NCI-H187 (cell line): Measurements from ENCODE around the gene CRELD1.

Source experiments
- DNase-seq, 2 experiments: peaks; one replicate each; lab custom pipeline; 2025; lab: John Stamatoyannopoulos, UW

The CRELD1 gene

DNA sequence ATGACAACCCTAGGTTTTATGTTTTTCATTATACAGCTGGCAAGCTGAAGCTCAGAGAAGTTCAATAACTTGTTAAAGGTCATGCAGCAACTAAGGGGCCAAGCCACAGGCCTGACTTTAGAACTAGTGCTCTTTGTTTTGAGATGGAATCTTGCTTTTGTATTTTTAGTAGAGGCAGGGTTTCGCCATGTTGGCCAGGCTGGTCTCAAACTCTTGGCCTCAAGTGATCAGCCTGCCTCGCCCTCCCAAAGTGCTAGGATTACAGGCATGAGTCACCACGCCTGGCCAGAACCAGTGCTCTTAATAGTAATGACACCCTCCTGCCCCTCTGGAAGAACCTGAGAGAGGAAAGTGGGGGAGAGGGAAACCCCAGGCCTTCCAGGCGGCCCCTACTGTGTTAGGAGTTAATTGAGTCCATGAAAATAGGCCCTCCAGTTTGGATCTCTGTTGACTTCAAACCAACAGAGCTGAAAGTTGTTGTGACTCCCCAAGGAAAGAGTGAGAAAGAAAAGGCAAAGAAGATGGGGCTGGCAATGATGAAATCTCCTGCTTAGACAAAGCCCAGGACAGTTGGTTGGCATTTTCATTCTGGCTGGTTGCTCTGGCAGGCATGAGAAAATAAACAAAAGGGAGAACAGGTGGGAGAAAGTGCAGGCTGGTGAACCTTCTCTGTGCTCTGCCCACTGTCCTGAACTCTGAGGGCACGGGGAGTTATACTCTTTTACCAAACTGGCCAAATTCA is 22.1 kb downstream of the CRELD1 start:
- no peak for DNase-seq

DNA sequence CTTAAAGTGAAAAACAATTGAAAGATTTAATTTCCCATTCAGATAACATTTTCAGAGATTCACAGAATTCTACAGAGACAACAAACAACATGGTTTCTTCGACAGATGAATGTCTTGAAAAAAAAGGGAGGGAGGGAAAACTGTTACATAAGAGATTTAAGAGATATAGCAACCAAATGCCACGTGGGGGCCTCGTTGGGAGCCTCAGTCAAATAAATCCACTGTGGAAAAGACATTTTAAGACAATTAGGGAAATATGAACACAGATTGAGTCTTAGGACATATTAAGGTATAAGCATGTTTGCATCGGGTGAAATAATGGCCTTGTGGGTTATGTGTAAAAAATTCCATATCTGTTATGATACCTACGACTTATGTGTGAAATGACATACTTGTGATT is 23.6 kb downstream of the CRELD1 start:
- DNase-seq, result no peak

DNA sequence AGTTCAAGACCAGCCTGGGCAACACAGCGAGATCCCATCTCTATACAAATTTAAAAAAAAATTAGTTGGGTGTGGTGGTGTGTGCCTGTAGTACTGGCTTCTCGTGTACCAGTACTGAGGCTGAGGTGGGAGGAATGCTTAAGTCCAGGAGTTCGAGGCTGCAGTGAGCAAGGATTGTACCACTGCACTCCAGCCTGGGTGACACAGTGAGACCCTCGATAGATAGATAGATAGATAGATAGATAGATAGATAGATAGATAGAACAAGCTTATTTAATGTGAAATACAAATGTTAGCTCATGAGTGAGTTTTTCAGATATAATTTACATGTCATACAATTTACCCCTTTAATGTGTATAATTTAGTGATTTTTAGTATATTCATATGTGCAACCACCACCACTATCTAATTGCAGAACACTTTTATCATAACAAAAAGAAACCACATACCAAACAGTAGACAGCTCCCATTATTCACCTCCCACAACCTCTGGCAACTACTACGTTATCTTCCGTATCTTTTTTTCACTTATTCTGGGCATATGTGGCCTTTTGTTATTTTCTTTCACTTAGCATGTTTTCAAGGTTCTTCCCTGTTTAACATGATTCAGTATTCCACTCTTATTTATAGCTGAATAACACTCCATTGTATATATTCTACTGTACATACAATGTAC is 31.7 kb downstream of the CRELD1 start:
- no peak for DNase-seq

DNA sequence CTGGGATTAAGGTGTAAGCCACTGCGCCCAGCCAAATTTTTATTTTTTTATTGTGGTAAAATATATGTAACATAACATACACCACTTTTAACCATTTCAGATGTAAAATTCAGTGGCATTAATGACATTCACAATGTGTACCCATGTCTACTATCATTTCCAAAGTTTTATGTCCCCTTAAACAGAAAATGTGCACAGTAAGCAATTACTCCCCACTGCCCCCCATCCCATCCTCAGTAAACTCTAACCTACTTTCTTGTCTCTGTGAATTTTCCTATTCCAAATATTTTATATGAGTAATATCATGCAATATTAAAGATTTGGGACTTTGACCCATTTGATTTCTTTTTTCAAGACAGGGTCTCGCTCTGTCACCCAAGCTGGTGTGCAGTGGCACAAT is 33.2 kb downstream of the CRELD1 start:
- no peak for DNase-seq

DNA sequence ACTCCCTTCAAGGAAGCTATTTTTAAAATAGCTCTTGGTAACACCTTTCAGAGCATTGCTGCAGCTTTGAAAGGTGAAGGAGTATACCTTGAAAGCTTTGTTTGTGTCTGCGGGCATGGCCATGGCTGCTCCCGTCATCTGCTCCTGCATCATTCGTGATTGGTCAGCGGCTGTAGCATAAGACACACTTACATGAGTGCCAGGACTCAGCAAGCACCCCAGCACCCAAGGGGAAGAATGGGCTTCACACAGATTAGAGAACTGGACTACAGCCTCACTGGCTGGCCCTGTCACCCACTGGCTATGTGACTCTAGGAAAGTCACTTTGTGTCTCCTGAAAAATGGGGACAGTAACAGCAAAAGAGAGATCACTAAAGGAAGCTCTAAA is 36.0 kb downstream of the CRELD1 start:
- DNase-seq, result no peak

DNA sequence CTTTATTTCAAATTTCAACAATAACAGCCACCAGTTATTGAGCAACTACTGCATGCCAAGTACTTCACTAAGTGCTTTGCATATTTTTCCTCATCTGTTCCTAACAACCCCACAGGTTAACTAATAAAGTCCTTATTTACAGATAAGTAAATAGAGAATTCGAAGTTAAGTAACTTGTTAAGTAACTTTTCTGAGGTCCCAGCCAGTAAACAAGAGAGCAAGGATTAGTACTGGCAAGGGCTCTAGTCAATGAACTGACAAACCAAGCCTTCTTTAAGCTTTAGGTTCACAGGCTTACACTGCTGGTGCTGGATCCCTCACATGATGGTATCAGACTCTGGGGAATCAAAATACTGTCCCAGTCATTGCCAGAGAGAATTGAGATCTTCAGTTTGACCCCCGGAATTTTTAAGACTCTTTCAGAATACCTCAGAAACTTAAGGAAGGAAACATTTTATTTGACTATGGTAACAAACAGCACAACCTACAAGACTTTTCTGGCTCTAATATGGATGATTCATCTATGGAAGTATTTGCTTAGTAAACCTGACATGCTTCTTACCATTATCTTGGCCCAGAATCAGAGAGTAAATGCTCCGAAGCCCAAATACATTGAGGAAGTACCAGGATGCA is 36.5 kb downstream of the CRELD1 start:
- DNase-seq, result no peak

DNA sequence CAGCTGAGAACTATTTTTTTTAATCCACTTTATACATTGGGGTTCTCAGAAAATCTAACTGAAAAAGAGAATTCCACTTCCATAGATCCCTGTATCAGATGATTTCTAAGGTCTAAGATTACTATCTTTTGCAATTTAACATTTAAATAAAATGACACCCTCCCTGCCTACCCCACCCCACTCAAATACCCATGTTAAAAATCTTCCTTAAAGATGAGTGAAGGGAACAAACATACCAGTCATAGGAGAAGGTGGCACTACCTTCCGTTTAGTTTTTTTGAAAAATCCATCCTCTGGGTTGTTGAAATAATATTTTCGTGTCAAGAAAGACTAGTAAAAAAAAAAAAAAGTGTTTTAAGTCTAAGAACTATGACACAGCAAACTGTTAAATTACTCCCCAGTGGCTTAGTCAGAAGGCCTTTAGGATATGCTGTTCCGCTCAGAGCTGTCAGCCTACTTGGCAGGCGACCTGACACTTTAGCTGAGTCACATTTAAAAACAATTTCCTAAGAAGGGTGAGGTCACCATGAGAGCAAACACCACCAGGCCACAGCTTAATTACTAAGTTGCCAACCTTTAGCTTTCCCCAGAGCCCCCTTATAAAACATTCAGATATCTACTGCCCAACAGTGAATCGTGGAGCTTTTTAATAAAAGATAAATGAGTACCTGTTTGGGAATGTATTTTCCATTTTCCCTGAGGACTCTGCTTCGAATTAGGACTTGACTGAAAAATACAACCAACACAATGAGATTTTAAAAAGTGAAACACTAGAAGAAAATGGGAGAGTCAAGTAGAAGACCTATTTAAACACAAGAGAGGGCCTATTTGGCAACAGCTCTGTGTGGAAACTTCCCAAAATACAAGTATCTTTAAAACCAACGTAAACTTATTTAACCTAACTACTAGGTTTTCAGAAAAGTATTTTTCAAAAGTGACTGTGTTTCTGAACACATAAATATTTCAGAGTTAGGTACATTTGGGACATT is 43.4 kb downstream of the CRELD1 start:
- no peak for DNase-seq

DNA sequence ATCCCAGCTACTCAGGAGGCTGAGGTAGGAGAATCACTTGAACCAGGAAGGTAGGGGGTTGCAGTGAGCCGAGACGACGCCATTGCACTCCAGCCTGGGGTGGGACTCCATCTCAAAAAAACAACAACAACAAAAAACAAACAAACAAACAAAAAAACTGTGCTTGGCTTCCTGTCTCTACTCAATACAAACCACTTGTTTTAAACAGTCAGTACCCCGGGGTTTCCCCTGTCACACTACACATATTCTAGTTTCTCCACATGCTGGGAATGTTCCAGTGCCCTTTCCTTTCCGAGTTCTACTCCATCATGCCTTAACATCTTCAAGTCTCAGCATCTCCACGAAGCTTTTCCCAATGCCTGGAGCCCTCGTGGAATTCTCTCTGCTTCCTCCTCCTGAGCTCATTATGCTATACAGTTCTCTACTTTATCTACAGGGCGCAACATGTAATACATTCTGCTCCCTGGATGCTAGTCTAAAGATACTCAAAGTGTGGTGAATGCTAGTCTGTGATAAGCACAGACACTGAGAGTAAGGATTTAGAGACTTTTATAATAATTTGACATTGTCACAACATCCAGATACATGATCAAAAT is 45.2 kb downstream of the CRELD1 start:
- no peak for DNase-seq

DNA sequence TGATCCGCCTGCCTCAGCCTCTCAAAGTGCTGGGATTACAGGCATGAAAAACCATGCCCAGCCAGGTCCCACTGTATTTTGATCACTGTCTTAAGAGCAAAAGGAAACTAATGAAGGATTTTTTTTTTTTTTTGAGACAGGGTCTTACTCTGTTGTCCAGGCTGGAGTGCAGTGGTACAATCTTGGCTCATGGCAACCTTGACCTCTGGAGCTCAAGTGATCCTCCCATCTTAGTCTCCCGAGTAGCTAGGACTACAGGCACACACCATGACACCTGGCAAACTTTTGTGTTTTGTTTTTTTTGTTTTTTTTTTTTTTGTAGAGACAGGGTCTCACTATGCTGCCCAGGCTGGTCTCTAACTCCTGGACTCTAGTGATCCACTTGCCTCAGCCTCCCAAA is 46.6 kb downstream of the CRELD1 start:
- DNase-seq, result no peak

DNA sequence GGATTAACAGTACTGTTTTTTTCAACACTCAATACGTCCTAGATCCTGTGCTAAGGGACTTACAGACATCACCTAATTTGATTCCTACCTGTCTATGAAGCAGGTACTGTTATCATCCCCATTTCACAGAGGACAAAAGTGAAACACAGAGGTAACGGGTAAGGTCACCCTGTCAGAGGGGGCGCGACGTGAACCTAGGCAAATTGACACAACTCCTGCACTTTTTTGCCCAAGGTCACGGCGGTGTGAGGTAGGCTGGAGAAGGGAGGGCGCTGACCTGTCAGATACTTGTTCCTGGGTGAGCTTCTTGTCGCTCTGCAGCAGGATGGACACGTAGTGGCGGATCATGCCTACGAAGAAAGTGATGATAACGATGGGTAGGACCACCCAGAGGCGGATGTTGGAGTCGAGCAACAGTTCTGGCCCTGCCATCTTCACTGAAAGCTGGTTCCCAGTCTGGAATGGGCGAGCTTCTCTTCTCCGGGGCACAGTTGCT is 52.6 kb downstream of the CRELD1 start:
- DNase-seq, result no peak

DNA sequence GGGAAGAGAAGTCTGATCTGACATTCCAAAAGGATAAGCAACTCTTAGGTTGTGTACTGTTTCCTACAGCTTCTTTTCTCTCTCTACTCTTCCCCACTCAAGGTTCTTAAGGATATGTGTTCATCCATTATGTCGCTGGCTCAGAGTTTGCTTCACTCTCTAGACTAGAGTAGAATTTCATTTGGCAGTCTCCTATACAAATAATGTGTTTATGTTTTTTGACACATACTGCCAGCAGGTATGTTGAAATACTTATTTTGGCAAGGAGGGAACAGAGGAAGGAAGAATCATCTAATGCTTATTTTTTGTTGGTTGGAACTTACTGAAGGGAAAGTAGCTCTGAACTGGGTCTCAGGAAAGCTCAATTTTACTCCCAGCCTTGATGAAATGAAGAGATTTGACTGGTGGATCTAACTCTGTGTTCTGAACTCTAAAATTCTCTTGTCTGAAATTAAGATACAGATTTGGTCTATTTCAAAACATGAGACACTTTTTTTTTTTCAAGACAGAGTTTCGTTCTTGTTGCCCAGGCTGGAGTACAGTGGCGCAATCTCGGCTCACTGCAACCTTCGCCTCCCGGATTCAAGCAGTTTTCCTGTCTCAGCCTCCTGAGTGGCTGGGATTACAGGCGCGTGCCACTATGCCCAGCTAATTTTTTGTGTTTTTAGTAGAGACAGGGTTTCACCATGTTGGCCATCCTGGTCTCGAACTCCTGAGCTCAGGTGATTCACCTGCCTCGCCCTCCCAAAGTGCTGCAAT is 60.6 kb downstream of the CRELD1 start:
- no peak for DNase-seq
